ENCODE measurements around the gene ADGB.

GRCh38 chr6:146855889-146856288 is 257.1 kb downstream of the ADGB start:
- no peak for TF ChIP-seq EZH2 (IDR thresholded peaks at IDR 0.05; ENCODE audit: insufficient read depth, low read length)
- TF ChIP-seq CTCF (IDR thresholded peaks at IDR 0.05; ENCODE audit: insufficient read depth, low read depth, low read length), result no peak
